Measurements from ENCODE around the gene PDGFC. TPM values are rescaled to one million over a fixed set of nuclear protein-coding genes. Genes with fewer than 3 reads are reported as not detected.

The PDGFC gene
- total RNA-seq, 1 experiment from 2014 or later, result 9.8 TPM

DNA sequence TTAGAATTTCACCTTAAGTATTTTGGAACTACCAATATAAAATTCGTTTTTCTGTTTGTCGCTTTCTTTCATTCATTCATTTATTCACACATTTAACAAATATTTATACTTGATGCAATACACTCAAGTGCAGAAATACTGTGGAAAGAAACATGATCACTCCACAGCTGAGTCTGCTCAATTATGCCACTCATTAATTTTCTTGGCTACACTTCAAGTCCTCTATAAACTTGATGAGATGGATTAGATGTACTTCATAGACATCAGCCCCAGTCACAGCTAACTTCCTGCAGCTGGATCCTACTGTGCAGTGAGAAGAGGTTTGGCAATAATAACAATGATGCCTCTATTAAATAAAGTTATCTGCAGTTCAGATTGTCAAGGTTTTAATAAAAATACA lies 208.1 kb downstream of the PDGFC start:
- Histone ChIP-seq H3K4me2 (ENCODE audit: low read length) (no peak overlapping the region), H3K27ac (ENCODE audit: low read depth, low read length) (peak overlapping the region; percentile 44; the same call in 1 of the 2 replicates), H3K9ac (ENCODE audit: low read length) (no peak overlapping the region), H3K79me2 (ENCODE audit: insufficient read depth, low read length) (no peaks in the 10 kb centered on the region), H3K9me3 (ENCODE audit: control insufficient read depth in 1 of 2, insufficient read depth in 1 of 2, low read depth in 1 of 2, low read length in 2 of 2) (no peaks in the 10 kb centered on the region), H3K4me3 (replicated peaks in 1 of 2; ENCODE audit: low read depth in 1 of 2, low read length in 2 of 2) (no peak overlapping the region), H3K9me2 (ENCODE audit: insufficient read depth) (no peaks in the 10 kb centered on the region), H3K27me3 (ENCODE audit: insufficient read depth, low read length) (no peaks in the 10 kb centered on the region), H3K4me1 (ENCODE audit: control insufficient read depth in 1 of 2, insufficient read depth in 2 of 2, low read length in 2 of 2) (peaks cover 0 to 8% of the 10 kb centered on the region in 2 experiments; a peak in 3 of 4 replicates), H2AFZ (ENCODE audit: low read depth, low read length, poor library complexity, severe bottlenecking) (no peak overlapping the region), H4K20me1 (ENCODE audit: insufficient read depth) (no peaks in the 10 kb centered on the region), H3K36me3 (ENCODE audit: control insufficient read depth in 1 of 2, insufficient read depth in 2 of 2, low read length in 2 of 2) (no peaks in the 10 kb centered on the region)
- CTCF ChIA-PET, result no interaction called here
- no TSS peak for BruUV-seq (replicated peaks)
- TF ChIP-seq POLR2A (IDR thresholded peaks at IDR 0.05; ENCODE audit: borderline replicate concordance, extremely low read depth, insufficient read depth, insufficient read length), result no peak
- TF ChIP-seq CEBPB (IDR thresholded peaks at IDR 0.05; ENCODE audit: low read depth), result no peak
- TF ChIP-seq EZH2 (IDR thresholded peaks at IDR 0.05), result no peak
- TF ChIP-seq SP1 (IDR thresholded peaks at IDR 0.05; ENCODE audit: low read depth), result no peak
- TF ChIP-seq POLR2AphosphoS5 (IDR thresholded peaks at IDR 0.05; ENCODE audit: low read depth, low read length), result no peak
- TF ChIP-seq, protein P1, sequence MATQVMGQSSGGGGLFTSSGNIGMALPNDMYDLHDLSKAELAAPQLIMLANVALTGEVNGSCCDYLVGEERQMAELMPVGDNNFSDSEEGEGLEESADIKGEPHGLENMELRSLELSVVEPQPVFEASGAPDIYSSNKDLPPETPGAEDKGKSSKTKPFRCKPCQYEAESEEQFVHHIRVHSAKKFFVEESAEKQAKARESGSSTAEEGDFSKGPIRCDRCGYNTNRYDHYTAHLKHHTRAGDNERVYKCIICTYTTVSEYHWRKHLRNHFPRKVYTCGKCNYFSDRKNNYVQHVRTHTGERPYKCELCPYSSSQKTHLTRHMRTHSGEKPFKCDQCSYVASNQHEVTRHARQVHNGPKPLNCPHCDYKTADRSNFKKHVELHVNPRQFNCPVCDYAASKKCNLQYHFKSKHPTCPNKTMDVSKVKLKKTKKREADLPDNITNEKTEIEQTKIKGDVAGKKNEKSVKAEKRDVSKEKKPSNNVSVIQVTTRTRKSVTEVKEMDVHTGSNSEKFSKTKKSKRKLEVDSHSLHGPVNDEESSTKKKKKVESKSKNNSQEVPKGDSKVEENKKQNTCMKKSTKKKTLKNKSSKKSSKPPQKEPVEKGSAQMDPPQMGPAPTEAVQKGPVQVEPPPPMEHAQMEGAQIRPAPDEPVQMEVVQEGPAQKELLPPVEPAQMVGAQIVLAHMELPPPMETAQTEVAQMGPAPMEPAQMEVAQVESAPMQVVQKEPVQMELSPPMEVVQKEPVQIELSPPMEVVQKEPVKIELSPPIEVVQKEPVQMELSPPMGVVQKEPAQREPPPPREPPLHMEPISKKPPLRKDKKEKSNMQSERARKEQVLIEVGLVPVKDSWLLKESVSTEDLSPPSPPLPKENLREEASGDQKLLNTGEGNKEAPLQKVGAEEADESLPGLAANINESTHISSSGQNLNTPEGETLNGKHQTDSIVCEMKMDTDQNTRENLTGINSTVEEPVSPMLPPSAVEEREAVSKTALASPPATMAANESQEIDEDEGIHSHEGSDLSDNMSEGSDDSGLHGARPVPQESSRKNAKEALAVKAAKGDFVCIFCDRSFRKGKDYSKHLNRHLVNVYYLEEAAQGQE (IDR thresholded peaks at IDR 0.05; ENCODE audit: low read depth), result no peak
- TF ChIP-seq YY1 (IDR thresholded peaks at IDR 0.05; ENCODE audit: extremely low read depth, insufficient replicate concordance, low read depth, low read length), result no peak
- TF ChIP-seq, protein P2, sequence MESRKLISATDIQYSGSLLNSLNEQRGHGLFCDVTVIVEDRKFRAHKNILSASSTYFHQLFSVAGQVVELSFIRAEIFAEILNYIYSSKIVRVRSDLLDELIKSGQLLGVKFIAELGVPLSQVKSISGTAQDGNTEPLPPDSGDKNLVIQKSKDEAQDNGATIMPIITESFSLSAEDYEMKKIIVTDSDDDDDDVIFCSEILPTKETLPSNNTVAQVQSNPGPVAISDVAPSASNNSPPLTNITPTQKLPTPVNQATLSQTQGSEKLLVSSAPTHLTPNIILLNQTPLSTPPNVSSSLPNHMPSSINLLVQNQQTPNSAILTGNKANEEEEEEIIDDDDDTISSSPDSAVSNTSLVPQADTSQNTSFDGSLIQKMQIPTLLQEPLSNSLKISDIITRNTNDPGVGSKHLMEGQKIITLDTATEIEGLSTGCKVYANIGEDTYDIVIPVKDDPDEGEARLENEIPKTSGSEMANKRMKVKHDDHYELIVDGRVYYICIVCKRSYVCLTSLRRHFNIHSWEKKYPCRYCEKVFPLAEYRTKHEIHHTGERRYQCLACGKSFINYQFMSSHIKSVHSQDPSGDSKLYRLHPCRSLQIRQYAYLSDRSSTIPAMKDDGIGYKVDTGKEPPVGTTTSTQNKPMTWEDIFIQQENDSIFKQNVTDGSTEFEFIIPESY (IDR thresholded peaks at IDR 0.05; ENCODE audit: extremely low read depth, insufficient replicate concordance, low read length), result no peak
- TF ChIP-seq RAD21 (IDR thresholded peaks at IDR 0.05; ENCODE audit: low read depth), result no peak
- RAD21 ChIA-PET (ENCODE audit: low non-redundant PET in 1 of 2, low total read pairs in 2 of 2, uncharacterized antibody in 2 of 2, unreplicated experiment in 2 of 2), result no interaction called here
- ATAC-seq (no peak), DNase-seq (ENCODE audit: low read depth, low spot score) (no peak)
- intact Hi-C loops (cut with micrococcal nuclease), result no loop called here
- POLR2A ChIA-PET, result no interaction called here
